HG03095 (cell line): ENCODE data around the gene TBL1XR1.
"Not testable (repeated sequence)": the region's sequence is repeated elsewhere in the genome, so short reads cannot be mapped to it uniquely, and the experiment has no call there.

Experiments used
- ATAC-seq: cut with Tn5 transposase; IDR thresholded peaks from one replicate; pipeline ENCODE4 v1.9.1; 2021; ENCODE audit warnings: moderate library complexity; ENCODE audit not compliant: unreplicated experiment

The TBL1XR1 gene

DNA sequence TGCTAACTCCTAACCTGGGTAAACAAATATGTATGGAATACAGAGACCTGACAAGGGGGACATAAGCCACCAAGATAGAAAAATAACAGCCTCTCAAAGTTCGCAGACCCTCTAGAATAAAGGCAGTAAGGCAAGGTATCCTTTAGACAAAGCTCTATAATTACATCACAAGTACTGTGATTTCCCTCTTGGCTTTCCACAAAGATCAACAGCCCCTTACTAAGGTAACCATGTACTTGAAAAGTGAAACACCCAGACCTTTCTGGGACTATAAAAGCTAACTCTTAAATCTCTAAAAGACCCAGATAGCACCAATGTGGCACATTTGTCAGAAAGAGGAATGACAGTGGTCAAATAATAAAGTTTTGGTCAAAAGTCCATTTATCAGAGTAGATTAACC is 51.9 kb downstream of the TBL1XR1 start:
- ATAC-seq: no peak

- ATAC-seq: no peak
Measured at GRCh38 chr3:177144922-177145321, 52.4 kb downstream of the TBL1XR1 start.

- no peak for ATAC-seq
Measured at GRCh38 chr3:177141899-177142646, 55.2 kb downstream of the TBL1XR1 start.

DNA sequence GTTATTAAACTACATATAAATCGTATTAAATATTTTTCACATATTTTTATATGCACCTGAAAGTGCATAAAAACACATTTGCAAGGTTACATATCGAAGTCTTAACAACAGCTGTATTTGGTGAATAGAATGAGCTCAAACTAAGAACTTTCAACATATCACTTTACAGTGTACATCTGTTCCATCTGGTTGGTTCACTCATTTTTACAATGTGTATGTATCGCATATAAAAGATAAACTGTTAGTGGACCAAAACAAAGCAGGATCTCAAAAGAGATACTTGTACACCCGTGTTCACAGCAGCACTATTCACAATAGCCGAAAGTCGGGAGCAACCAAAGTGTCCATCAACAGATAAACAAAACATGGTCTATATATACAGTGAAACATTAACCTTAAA is 55.8 kb downstream of the TBL1XR1 start:
- ATAC-seq: no peak

DNA sequence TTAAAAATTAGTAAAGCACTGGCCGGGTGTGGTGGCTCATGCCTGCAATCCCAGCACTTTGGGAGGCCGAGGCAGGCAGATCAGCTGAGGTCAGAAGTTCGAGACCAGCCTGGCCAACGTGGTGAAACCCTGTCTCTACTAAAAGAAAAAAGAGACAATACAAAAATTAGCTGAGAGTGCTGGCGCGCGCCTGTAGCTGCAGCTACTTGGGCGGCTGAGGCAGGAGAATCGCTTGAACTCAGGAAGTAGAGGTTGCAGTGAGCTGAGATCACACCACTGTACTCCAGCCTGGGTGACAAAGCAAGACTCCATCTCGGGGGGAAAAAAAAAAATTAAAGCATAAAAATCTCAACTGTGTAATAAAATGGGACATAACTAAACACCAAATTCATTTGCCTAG is 58.1 kb downstream of the TBL1XR1 start:
- ATAC-seq: not testable (repeated sequence)

- no peak for ATAC-seq
Measured at GRCh38 chr3:177137774-177138705, 59.2 kb downstream of the TBL1XR1 start.

DNA sequence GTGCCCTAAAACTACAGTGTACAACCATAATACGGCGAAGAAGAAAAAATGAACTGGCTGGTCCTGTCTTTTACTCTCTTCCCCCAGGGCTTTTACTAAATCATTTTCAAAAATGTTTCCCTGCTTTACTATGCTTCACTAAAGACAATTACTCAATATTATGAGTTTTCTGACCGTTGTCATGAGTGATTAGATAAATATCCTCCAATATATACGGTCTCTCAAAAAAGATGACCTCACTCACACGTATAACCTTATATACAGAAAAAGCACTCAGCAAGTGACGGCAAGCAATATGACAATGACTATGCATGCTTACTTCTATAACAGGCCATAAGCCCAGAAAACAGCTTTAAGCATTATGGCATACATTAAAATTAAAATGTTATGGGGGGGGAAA is 60.5 kb downstream of the TBL1XR1 start:
- ATAC-seq: no peak

DNA sequence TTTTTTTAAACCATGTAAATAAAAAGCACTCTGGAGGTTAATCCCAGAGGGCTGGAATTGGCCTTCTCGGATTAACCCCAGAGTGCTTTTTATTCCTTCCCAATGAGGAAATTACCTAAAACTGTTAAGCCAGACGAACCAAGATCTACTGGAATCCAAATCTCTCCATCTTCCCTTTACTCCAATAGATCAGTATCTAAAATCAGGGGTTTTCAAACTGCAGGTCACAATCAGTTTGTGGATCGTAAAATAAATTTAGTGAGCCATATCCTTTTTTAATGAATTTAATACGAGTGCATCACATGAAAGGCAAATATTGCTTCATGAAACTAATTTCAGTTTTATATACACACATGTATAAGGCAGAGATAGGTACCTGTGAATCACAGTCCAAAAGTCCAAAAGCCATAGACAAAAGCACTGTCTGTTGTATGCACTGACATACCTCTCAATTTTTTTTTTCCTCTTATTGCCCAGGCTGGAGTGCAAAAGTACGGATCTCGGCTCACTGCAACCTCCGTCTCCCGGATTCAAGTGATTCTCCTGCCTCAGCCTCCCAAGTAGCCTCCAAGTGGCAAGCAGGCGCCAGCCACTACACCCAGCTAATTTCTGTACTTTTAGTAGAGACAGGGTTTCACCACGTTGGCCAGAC is 61.3 kb downstream of the TBL1XR1 start:
- no peak for ATAC-seq

GRCh38 chr3:177134816-177135210 is 62.5 kb downstream of the TBL1XR1 start:
- no peak for ATAC-seq

DNA sequence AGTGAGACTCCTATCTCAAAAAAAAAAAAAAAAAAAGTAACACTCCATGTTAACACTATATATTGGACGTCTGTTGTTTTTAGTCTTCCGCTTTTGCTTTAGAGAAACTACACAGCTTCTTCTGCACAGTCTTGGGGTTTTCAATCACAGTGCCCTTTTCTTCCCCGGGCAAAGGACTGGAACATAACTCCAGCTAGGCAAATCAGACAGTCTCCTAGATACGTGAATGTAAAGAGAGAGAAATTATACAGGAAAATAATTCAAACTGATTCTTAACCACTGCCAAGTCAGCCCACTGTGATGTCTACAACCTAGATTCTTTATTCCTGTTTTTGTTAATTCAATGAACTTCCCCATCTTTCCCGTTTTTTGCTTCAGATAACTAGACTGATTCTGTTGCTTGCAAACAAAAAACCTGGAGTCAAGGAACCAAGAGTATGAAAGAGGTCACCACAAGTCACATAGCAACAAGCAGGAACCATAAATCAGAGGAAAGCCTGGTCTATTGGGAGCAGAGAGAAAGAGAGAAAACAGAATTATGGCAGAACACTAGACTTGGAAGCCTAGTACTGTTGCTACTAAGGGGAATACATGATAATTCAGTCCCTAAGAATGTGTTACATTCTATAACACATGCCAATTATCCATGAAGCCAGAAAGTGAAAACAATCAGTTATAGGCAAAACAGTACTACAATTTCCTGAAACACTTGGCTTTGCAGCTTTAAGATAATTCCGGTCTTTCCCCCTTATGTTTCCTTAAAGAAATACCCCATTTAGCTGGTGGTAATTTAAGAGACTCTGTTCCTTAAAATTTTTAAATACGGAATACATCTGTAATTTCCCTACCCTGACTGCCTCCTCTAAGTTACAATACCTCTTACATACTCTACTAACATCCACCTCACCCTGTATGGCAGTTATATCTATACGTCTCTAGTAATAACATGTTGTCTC is 63.1 kb downstream of the TBL1XR1 start:
- no peak for ATAC-seq

DNA sequence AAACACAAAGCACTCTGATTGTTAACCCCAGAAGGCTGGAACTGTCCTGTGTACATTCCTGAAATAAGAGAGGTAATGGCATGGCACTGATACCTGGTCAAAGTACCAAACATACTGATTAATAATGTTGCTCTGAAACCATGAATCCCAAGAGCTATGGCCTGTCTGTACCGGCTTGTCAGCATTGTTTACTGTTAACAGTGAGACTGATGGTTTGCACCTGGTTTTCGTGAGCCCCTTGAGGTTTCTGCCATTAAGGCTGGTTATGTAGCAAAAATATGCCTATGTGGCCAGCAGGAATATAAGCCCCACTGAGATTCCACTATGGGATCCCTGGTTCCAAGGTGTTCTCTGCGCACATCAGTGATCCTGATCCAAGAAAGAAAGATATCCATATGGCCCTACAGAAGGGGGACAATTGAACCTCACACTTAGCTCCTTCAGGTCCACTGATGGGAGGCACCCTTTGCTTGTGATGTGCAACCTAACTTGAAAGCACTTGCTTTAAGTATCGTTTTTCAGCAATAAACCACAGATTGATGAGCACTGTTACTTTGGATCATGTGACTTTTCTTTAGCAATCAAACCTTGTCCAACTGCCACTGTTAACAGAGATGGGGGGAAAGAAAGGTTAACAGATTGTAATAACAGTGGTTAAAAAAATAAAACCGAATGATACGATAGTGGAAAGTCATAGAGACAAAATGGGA is 65.2 kb downstream of the TBL1XR1 start:
- ATAC-seq: no peak

DNA sequence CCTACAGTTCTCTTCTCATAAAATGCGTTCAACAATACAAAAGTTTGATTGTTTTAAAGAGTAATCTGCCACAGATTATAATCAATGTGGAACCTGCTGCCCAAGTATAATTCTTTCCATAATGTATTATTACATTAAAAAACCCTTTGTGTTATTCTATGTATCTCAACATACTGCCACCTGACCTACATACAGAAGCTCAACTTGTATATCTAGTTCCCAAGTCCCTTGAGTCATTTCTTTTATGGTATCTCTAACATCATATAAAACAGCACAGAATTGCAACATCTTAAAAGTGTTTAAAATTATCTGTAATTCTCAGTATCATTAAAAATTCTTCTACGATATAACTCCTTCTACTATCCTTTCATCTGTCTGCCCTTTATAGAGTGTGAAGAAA is 70.3 kb downstream of the TBL1XR1 start:
- no peak for ATAC-seq

- ATAC-seq: no peak
Measured at GRCh38 chr3:177126015-177126773, 71.1 kb downstream of the TBL1XR1 start.

GRCh38 chr3:177124882-177125281 is 72.4 kb downstream of the TBL1XR1 start:
- no peak for ATAC-seq

DNA sequence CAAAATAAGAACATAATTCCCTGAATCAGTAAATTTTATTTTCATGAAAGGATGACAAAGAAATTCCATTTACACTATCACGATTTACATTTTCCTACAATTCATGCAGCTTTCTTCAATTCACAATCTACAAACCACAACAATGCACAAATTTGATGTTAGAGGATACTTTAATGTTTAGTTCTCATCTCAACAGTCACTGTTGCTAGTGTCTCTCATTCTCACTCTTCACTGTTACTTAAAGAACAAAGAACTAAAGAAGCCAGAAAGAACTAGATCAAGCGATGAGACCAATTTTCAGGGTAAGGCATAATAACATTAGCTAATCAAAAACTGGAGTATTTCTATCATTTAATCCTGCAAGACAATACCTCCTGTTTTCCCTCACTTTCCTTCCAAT is 73.5 kb downstream of the TBL1XR1 start:
- no peak for ATAC-seq

- ATAC-seq: no peak
Measured at GRCh38 chr3:177122183-177122856, 75.0 kb downstream of the TBL1XR1 start.

DNA sequence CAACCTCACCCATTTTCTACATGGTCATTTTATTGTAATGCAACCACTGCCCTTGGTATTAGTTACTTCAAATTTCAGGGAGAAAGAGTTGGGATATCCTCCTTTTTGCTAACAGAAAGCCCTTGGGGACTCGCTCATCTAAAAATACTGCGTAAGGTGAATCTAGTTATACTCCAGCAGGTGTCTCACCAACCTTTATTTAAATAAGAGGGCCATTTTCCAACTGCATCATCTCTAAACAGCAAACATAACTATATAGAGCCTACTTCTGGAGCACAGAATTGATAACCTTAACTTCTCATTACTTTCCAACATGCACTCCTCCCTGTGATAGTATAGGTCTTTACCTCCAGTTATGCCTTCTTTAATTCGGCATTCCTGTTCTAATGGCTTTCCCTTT is 77.5 kb downstream of the TBL1XR1 start:
- ATAC-seq: no peak

- no peak for ATAC-seq
Measured at GRCh38 chr3:177114253-177114652, 83.0 kb downstream of the TBL1XR1 start.

DNA sequence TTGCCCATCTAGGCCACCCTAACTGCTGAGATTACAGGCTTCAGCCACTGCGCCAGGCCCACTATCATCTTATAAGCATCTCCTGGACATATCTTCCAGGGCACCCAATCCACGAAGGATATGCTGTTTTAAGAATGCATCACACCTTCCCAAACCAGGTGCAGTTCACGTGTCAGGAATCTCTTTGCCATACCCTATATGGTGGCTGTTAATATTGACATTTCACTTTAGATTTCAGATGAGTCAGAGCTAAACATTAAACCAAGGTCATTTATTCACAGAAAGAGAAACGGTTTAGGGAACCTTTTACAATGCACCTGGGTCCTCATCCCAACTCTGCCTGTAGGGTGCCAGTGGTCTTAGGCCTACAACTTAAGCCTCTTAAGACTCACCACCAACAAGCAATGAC is 85.7 kb downstream of the TBL1XR1 start:
- no peak for ATAC-seq
